PFSK-1 (cell line): ENCODE results near the gene KCTD12.

Source experiments
- POLR2AphosphoS5 ChIP-seq: IDR thresholded peaks from 2 replicates; pipeline ENCODE4 v1.6.1; 2012; ENCODE audit warnings: low read depth, mild to moderate bottlenecking, control low read depth, low read length, moderate library complexity
- REST ChIP-seq, 2 experiments: IDR thresholded peaks; 2 replicates each; pipeline versions ENCODE4 v1.6.1 to v1.8.0; 2011 to 2012; ENCODE audit warnings: low read depth in 2 of 2, low read length in 2 of 2, control low read depth in 1 of 2, inconsistent platforms in 1 of 2, mild to moderate bottlenecking in 1 of 2, moderate library complexity in 1 of 2; ENCODE audit not compliant: insufficient read depth in 1 of 2

GRCh38 chr13:76932076-76932475 lies 45.9 kb upstream of the KCTD12 start:
- no peak for TF ChIP-seq POLR2AphosphoS5
- no peak for TF ChIP-seq REST (IDR thresholded peaks at IDR 0.05; ENCODE audit: insufficient read depth in 1 of 2, low read depth in 2 of 2, low read length in 2 of 2)
